IMR-90 (cell line): ENCODE results near the gene DDX24. TPM values are rescaled to one million over a fixed set of nuclear protein-coding genes. Genes with fewer than 3 reads are reported as not detected.

Experiments used
- ATAC-seq: fragments of 200-7000 bp; cut with Tn5 transposase; 2 replicates; pipeline ENCODE4 v1.9.1; 2020; ENCODE audit warnings: low read depth, mild to moderate bottlenecking, moderate library complexity
- BruUV-seq: library from RNA; stranded (reverse); fragments of 400-500 nt; replicated peaks from 2 replicates; lab custom pipeline; 2021; lab: Mats Ljungman, UMichigan
- CTCF ChIA-PET: fragments of 300-600 bp; formaldehyde crosslinking; extraction: SDS; loops from one replicate; lab custom pipeline; 2021; ENCODE audit warnings: antibody characterized with exemption; lab: Yijun Ruan, JAX
- POLR2A ChIA-PET: fragments of 300-600 bp; sonication (Branson Sonifier 250); formaldehyde crosslinking; loops from one replicate; lab custom pipeline; 2022; ENCODE audit warnings: antibody characterized with exemption; ENCODE audit not compliant: unreplicated experiment; lab: Charles Lee
- DNase-seq: peaks from one replicate; pipeline ENCODE4 v3.0.0; 2013
- H2AFZ ChIP-seq: replicated peaks from 2 replicates; pipeline ENCODE3; 2013; ENCODE audit warnings: low read length, mild to moderate bottlenecking; ENCODE audit not compliant: poor library complexity
- H2AK5ac ChIP-seq: 2 replicates; pipeline ENCODE4 v1.6.1; 2013; ENCODE audit warnings: low read depth, low read length, inconsistent platforms
- H2AK9ac ChIP-seq: replicated peaks from 2 replicates; pipeline ENCODE3; 2013; ENCODE audit warnings: mild to moderate bottlenecking, low read depth, low read length, moderate library complexity; ENCODE audit not compliant: poor library complexity
- H2BK120ac ChIP-seq: 2 replicates; pipeline ENCODE4 v1.6.1; 2013; ENCODE audit warnings: low read depth, low read length, inconsistent platforms
- H2BK15ac ChIP-seq: 3 replicates; pipeline ENCODE4 v1.6.1; 2013; ENCODE audit warnings: low read depth, low read length, inconsistent platforms
- H2BK20ac ChIP-seq: 2 replicates; pipeline ENCODE4 v1.6.1; 2013; ENCODE audit warnings: low read depth, mild to moderate bottlenecking, inconsistent platforms, low read length, moderate library complexity
- H2BK5ac ChIP-seq: 2 replicates; pipeline ENCODE4 v1.6.1; 2013; ENCODE audit warnings: mild to moderate bottlenecking, low read depth, low read length, inconsistent platforms; ENCODE audit not compliant: poor library complexity, severe bottlenecking
- H3K14ac ChIP-seq: replicated peaks from 2 replicates; pipeline ENCODE4 v1.6.1; 2013; ENCODE audit warnings: low read depth, low read length, inconsistent platforms
- H3K18ac ChIP-seq: 2 replicates; pipeline ENCODE4 v1.6.1; 2013; ENCODE audit warnings: low read depth, low read length, control low read depth
- H3K23ac ChIP-seq: 2 replicates; pipeline ENCODE4 v1.6.1; 2013; ENCODE audit warnings: low read depth, low read length, inconsistent platforms
- H3K27ac ChIP-seq: 2 replicates; pipeline ENCODE4 v1.5.1; 2013; ENCODE audit warnings: mild to moderate bottlenecking, control low read depth, low read length; ENCODE audit not compliant: insufficient read depth
- H3K27me3 ChIP-seq: 2 replicates; pipeline ENCODE4 v1.6.1; 2013; ENCODE audit warnings: low read length; ENCODE audit not compliant: control insufficient read depth, insufficient read depth
- H3K36me3 ChIP-seq: 2 replicates; pipeline ENCODE4 v1.6.1; 2013; ENCODE audit warnings: low read length, mixed read lengths; ENCODE audit not compliant: control insufficient read depth, insufficient read depth
- H3K4ac ChIP-seq: 2 replicates; pipeline ENCODE4 v1.6.1; 2013; ENCODE audit warnings: low read depth, low read length, inconsistent platforms
- H3K4me1 ChIP-seq: 2 replicates; pipeline ENCODE4 v1.6.1; 2013; ENCODE audit warnings: low read length, mixed read lengths; ENCODE audit not compliant: control insufficient read depth, insufficient read depth
- H3K4me2 ChIP-seq: 2 replicates; pipeline ENCODE4 v1.6.1; 2013; ENCODE audit warnings: low read depth, mild to moderate bottlenecking, control low read depth, low read length, moderate library complexity
- H3K4me3 ChIP-seq: 2 replicates; pipeline ENCODE4 v1.5.1; 2013; ENCODE audit warnings: low read depth, mild to moderate bottlenecking, control low read depth, low read length, moderate library complexity; ENCODE audit not compliant: insufficient read depth
- H3K56ac ChIP-seq: 2 replicates; pipeline ENCODE4 v1.6.1; 2013; ENCODE audit warnings: low read length, inconsistent platforms; ENCODE audit not compliant: insufficient read depth; ENCODE audit errors: extremely low read depth
- H3K79me1 ChIP-seq, 2 experiments: 2 replicates each; pipeline ENCODE4 v1.6.1; 2013; ENCODE audit warnings: low read length in 2 of 2, inconsistent platforms in 1 of 2, low read depth in 1 of 2
- H3K9ac ChIP-seq: 2 replicates; pipeline ENCODE4 v1.6.1; 2013; ENCODE audit warnings: low read depth, low read length, control low read depth
- H3K9me1 ChIP-seq: 2 replicates; pipeline ENCODE4 v1.6.1; 2013; ENCODE audit warnings: low read length, inconsistent platforms; ENCODE audit not compliant: insufficient read depth
- H3K9me3 ChIP-seq: 2 replicates; pipeline ENCODE4 v1.6.1; 2013; ENCODE audit warnings: low read length; ENCODE audit not compliant: control insufficient read depth, insufficient read depth
- H4K20me1 ChIP-seq: 2 replicates; pipeline ENCODE4 v1.6.1; 2013; ENCODE audit warnings: low read length, inconsistent platforms; ENCODE audit not compliant: insufficient read depth
- H4K5ac ChIP-seq: 2 replicates; pipeline ENCODE4 v1.6.1; 2013; ENCODE audit warnings: mild to moderate bottlenecking, low read depth, low read length, control low read depth
- H4K8ac ChIP-seq, 2 experiments: 2 replicates each; pipeline ENCODE4 v1.6.1; 2013; ENCODE audit warnings: low read depth in 2 of 2, low read length in 2 of 2, control low read depth in 1 of 2, inconsistent platforms in 1 of 2
- H4K91ac ChIP-seq: 2 replicates; pipeline ENCODE4 v1.6.1; 2013; ENCODE audit warnings: low read depth, low read length, inconsistent platforms; ENCODE audit not compliant: insufficient read depth
- BHLHE40 ChIP-seq: fragments of 150-350 bp; IDR thresholded peaks from 2 replicates; pipeline ENCODE4 v1.6.1; 2016; ENCODE audit warnings: mild to moderate bottlenecking, low read depth, low read length
- CEBPB ChIP-seq: IDR thresholded peaks from 2 replicates; pipeline ENCODE4 v1.6.1; 2012; ENCODE audit warnings: low read depth, low read length, improper control_type of control experiment
- CHD1 ChIP-seq: IDR thresholded peaks from 2 replicates; pipeline ENCODE4 v1.6.1; 2012; ENCODE audit warnings: low read depth, low read length, improper control_type of control experiment
- CTCF ChIP-seq: conservative IDR thresholded peaks from 2 replicates; pipeline ENCODE4 v1.5.1; 2012; ENCODE audit warnings: mild to moderate bottlenecking, low read depth, low read length, improper control_type of control experiment
- ELK1 ChIP-seq: fragments of 150-350 bp; IDR thresholded peaks from 2 replicates; pipeline ENCODE4 v1.6.1; 2016; ENCODE audit warnings: low read depth, mild to moderate bottlenecking, low read length, moderate library complexity, borderline replicate concordance
- FOS ChIP-seq: fragments of 150-350 bp; IDR thresholded peaks from 2 replicates; pipeline ENCODE4 v1.6.1; 2016; ENCODE audit warnings: low read depth, low read length
- MAFK ChIP-seq: IDR thresholded peaks from 2 replicates; pipeline ENCODE4 v1.6.1; 2012; ENCODE audit warnings: low read depth, low read length, improper control_type of control experiment
- MAZ ChIP-seq: IDR thresholded peaks from 2 replicates; pipeline ENCODE4 v1.6.1; 2012; ENCODE audit warnings: low read depth, mild to moderate bottlenecking, low read length, improper control_type of control experiment, moderate library complexity, borderline replicate concordance
- MXI1 ChIP-seq: IDR thresholded peaks from 2 replicates; pipeline ENCODE4 v1.6.1; 2012; ENCODE audit warnings: low read depth, mild to moderate bottlenecking, low read length, moderate library complexity, borderline replicate concordance
- NFE2L2 ChIP-seq: fragments of 150-350 bp; IDR thresholded peaks from 2 replicates; pipeline ENCODE4 v1.6.1; 2016; ENCODE audit warnings: low read depth, mild to moderate bottlenecking, low read length
- POLR2A ChIP-seq: IDR thresholded peaks from 2 replicates; pipeline ENCODE4 v1.6.1; 2012; ENCODE audit warnings: mild to moderate bottlenecking, low read depth, low read length
- RAD21 ChIP-seq: IDR thresholded peaks from 2 replicates; pipeline ENCODE4 v1.6.1; 2012; ENCODE audit warnings: low read length, improper control_type of control experiment
- RCOR1 ChIP-seq: IDR thresholded peaks from 2 replicates; pipeline ENCODE4 v1.6.1; 2012; ENCODE audit warnings: mild to moderate bottlenecking, low read length, improper control_type of control experiment; ENCODE audit not compliant: insufficient replicate concordance
- RFX5 ChIP-seq: IDR thresholded peaks from 2 replicates; pipeline ENCODE4 v1.8.0; 2012; ENCODE audit warnings: low read depth, mild to moderate bottlenecking, low read length, moderate library complexity
- SMC3 ChIP-seq: fragments of 150-350 bp; IDR thresholded peaks from 2 replicates; pipeline ENCODE4 v1.6.1; 2016; ENCODE audit warnings: low read depth, mild to moderate bottlenecking, antibody characterized with exemption, low read length, moderate library complexity
- USF2 ChIP-seq: fragments of 150-350 bp; IDR thresholded peaks from 2 replicates; pipeline ENCODE4 v1.6.1; 2017; ENCODE audit warnings: mild to moderate bottlenecking, antibody characterized with exemption, low read length, low read depth
- WGBS, 2 experiments: methylation state at CpG; one replicate each; pipeline versions ENCODE4 v1.1.5 to v1.1.7; 2013; ENCODE audit warnings: missing lambda C conversion rate in 2 of 2; ENCODE audit not compliant: insufficient read length in 1 of 2; ENCODE audit errors: extremely low coverage in 2 of 2; 5-methylcytosine and 5-hydroxymethylcytosine counted together
- dilution Hi-C: fragments of 300-500 bp; cut with HindIII; formaldehyde crosslinking; loops from one replicate; pipeline ENCODE4 v1.14.3; 2018; ENCODE audit warnings: low sequenced_read_pairs; ENCODE audit not compliant: unreplicated experiment
- in situ Hi-C: fragments of 300-500 bp; cut with MboI; formaldehyde crosslinking; loops from 3 replicates; pipeline ENCODE4 v1.14.3; 2019; ENCODE audit warnings: low sequenced_read_pairs, inconsistent platforms, mixed read lengths
- intact Hi-C: fragments of 100-400 bp; cut with micrococcal nuclease; formaldehyde crosslinking; loops from 2 replicates; pipeline ENCODE4 v1.10.0; 2022
- polyA plus RNA-seq, 3 experiments: library from polyadenylated mRNA; depleted of rRNA; stranded (reverse); fragments of >200 nt; gene quantifications; 2 replicates each; pipeline ENCODE4 v1.2.3, GENCODE V29; 2012; ENCODE audit warnings: low replicate concordance in 1 of 3
- total RNA-seq: library from RNA; depleted of rRNA; stranded (reverse); fragments of >200 nt; gene quantifications from 2 replicates; pipeline ENCODE4 v1.2.3, GENCODE V29; 2012

Gene DDX24
- total and polyA plus RNA-seq, 2 of the 4 experiments (the other 2 are of a cell fraction) = 134 to 155 TPM

- Histone ChIP-seq H2BK20ac (no peak overlapping the region), H3K23ac (no peak overlapping the region), H3K14ac (no peak overlapping the region), H4K8ac (no peak overlapping the region), H2BK5ac (no peak overlapping the region), H3K9me3 (no peaks in the 10 kb centered on the region), H2AFZ (no peak overlapping the region), H3K36me3 (no peaks in the 10 kb centered on the region), H2AK9ac (no peak overlapping the region), H3K56ac (no peak overlapping the region), H3K27me3 (peaks cover 42% of the 10 kb centered on the region; the same call in 1 of the 2 replicates), H4K5ac (no peak overlapping the region), H4K91ac (no peak overlapping the region), H2AK5ac (no peak overlapping the region), H2BK15ac (no peak overlapping the region), H2BK120ac (no peak overlapping the region), H3K4ac (no peak overlapping the region), H3K9ac (no peak overlapping the region), H3K9me1 (no peaks in the 10 kb centered on the region), H3K27ac (no peak overlapping the region), H4K20me1 (no peaks in the 10 kb centered on the region), H3K18ac (no peak overlapping the region), H3K4me3 (no peak overlapping the region), H3K4me2 (no peak overlapping the region), H3K79me1 (no peaks in the 10 kb centered on the region), H3K4me1 (no peaks in the 10 kb centered on the region)
- dilution Hi-C loops (no loop called here), in situ Hi-C loops (no loop called here), intact Hi-C loops (no loop called here)
- CTCF ChIA-PET = no interaction called here
- POLR2A ChIA-PET = no interaction called here
- BruUV-seq = no TSS peak
- DNase-seq (no peak), ATAC-seq (no peak)
- no CpG with 5 or more reads among the region's 3 CpGs for WGBS, 2 experiments
- no peak for TF ChIP-seq ELK1
- TF ChIP-seq MAZ = no peak
- no peak for TF ChIP-seq CTCF
- TF ChIP-seq SMC3 = no peak
- TF ChIP-seq RAD21 = no peak
- TF ChIP-seq RCOR1 = no peak
- TF ChIP-seq CHD1 = no peak
- no peak for TF ChIP-seq BHLHE40
- TF ChIP-seq USF2 = no peak
- TF ChIP-seq POLR2A = no peak
- TF ChIP-seq MAFK = no peak
- TF ChIP-seq CEBPB = no peak
- no peak for TF ChIP-seq RFX5
- TF ChIP-seq FOS = no peak
- TF ChIP-seq NFE2L2 = no peak
- no peak for TF ChIP-seq MXI1
These were observed 72.8 kb downstream of the DDX24 start for GRCh38 chr14:94008234-94008633.
